ENCODE measurements around the gene RGL4. TPM values are rescaled to one million over a fixed set of nuclear protein-coding genes. Genes with fewer than 3 reads are reported as not detected.
"Not testable (repeated sequence)": the region's sequence is repeated elsewhere in the genome, so short reads cannot be mapped to it uniquely, and the experiment has no call there.

The RGL4 gene
- polyA plus RNA-seq, 4 donors = 1.8 to 3.1 (median 2.1) TPM

DNA sequence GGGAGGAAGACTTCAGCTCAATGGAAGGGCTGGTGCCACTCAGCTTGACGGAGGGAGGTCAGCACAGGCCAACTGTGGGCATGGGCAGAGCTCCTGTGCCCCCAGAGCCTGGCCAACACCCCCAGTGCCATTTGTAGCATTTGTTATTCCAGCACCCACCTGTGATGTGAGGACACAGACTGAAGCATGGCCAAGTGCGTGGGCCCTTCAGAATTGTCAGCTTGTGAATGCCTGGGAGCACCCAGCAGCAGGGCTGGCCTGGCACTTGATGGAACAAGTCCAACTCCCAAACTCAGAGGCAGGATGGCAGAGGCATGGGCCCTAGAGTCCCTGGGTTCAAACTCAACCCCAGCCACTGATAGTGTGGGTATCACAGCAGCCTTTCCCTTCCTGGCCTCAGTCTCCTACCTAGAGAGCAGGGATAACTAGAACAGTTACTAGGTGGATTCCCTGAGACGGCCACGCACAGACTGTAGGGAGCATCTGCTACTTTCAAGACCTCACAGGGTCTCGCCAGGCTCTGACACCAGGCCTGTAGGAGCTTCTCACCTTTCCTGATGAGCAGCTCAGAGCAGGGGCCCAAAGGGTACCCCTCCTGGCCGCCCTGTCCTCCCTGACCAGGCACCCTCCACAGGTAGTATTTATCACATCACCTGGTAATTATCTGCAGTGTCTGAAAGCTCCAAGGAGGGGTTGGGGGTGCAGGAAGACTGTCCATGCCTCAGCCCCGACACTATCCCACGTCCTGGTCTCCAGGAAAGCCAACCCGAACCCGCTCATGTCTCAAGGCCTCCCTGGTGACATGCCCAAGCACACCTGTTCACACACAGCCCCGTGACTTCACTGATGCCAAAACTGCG, 13.7 kb upstream of the RGL4 start:
- DNase-seq (ENCODE audit: low read depth in 4 of 4, low spot score in 3 of 4) = not testable (repeated sequence)

DNA sequence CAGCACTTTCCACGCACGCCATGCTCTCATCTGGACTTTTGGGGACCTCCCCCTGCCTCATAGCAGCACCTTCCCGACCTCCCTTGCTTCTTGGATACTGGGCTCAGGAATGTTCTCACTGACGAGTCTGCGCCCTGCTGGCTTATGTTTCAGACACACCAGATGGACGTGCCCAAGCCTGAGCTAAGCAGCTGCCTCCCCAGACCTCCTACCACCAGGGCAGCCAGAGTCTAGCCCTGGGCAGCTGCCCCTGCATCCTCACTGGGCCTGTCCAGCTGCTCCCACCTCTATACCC, 13.2 kb upstream of the RGL4 start:
- no peak for DNase-seq (ENCODE audit: low read depth in 4 of 4, low spot score in 3 of 4)

DNA sequence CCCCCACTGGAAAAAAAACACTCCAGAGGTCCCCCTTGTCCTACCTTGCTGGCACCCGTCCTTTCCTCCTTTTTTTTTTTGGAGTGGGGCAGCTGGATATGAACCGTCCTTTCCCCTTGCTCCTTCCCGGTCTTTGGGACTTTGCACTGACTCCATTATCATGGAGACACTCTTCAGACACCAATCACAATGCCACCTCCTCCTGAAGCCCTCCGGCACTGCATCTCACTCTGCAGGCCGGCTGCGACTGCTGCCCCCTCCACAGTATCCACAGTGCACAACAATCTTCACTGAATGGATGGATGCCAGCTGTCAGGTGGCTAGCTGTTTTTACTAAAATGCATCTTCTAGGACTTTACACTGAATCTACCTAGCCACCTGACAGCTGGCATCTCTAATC, 12.7 kb upstream of the RGL4 start:
- DNase-seq (ENCODE audit: low read depth in 4 of 4, low spot score in 3 of 4) = no peak

DNA sequence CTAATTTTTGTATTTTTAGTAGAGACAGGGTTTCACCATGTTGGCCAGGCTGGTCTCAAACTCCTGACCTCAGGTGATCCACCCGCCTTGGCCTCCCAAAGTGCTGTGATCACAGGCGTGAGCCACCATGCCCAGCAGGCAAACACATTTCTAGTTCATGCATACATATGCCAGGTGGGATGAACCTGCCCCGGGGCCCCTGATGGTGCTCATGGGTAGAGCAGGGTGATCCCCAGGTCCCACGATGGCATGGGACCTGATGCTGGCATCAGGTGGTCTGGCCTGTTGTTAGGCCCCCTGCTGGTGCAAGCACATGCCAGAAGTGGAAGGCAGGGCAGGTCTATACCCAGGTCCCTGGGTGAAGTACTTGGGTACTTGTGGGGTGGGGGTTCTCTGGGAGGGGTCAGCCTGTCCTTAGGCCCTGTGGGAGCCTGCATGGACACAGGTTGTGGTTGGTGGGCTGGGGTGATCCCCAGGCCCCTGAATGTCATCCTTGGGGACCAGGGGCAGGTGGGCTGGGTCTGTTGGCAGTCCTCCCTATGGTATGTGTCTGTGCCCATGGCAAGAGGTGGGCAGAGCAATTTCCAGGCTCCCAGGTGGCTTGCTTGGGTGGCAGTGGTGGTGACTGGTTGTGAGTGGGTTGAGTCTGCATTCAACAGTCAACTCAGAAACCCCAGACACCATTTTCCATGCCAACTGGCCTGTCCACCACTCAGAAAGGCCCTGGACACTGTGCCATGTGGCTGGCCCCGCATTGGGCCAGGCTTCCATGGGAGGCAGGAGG, 9.6 kb upstream of the RGL4 start:
- no peak for DNase-seq (ENCODE audit: low read depth in 4 of 4, low spot score in 3 of 4)

DNA sequence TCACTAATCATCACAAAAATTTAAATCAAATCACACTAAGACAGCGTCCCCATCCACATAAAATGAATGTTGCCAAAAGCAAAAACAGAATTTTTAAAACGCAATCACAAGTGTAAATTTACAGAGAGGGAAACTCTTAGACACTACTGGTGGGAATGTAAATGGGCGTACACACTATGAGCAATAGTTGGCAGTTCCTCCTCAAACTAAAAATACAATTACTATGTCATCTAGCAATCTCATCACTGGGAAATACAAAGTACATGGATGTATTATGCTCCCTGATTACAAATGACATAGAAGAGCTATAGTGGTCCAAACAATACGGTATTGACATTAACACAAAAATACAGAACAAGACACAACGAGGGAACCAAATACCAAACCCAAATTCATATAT, 8.7 kb upstream of the RGL4 start:
- DNase-seq (ENCODE audit: low read depth in 4 of 4, low spot score in 3 of 4) = no peak

DNA sequence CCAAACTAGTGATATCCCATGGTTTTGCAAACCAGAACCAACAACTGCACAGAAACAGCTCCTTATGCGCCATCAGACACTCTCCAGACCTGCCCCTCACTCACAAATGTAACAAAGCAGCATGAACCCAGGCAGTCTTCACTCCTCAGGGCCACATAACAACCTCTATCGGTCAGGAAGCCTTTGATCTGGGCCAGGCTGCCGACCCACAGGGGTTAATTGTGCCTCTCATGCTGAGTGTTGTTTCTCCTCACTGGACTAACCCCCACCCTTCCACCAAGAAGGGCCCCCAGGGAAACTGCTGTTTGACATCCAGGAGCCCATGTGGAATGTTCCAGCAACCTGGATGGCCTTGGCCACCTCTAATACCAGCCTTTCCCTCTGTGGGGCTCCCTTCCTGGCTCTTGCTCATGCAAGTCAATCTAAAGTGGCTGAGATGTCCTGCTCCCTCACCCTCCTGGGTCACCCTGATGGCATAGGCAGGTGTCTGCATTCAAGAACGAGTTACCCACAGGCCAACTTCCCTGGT, 7.9 kb upstream of the RGL4 start:
- no peak for DNase-seq (ENCODE audit: low read depth in 4 of 4, low spot score in 3 of 4)

DNA sequence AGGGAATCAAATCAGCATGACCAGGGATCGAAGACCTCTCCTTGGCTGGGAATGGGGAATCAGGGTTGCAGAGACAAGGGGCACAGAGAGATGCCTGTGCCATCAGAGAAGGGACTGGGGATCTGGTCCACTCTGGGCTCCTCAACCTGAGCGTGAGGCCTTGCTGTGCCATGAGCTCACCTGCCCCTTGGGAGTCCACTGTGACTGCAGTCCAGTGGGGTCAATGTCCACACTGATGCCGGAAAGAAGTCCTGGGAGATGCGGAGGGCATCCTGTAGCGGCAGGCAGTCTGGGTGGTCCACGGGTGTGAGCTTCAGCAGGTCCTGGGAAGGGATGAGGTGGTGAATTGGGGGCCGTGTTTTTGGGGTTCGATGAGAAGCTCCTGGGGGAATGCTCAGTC, 7.3 kb upstream of the RGL4 start:
- no peak for DNase-seq (ENCODE audit: low read depth in 4 of 4, low spot score in 3 of 4)

DNA sequence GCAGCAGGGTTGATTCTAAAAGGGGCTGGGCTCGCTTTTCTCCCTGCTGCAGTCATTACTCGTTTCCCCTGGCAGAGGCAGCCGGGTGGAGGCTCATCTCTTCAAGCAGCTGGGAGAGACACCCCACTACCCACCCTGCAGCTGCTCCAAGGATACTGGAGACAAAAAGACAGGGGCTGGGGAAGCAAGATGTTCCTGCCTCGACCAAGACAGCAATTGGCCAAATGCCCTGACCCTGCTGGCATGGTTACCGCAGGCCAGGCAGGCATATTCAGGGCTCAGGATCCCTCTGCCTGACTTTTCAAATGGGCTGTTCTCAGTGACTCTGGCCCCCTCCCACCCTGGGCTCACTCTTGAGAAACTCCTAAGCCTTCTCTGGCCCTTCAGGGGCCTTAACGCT, 6.8 kb upstream of the RGL4 start:
- DNase-seq (ENCODE audit: low read depth in 4 of 4, low spot score in 3 of 4) = no peak

DNA sequence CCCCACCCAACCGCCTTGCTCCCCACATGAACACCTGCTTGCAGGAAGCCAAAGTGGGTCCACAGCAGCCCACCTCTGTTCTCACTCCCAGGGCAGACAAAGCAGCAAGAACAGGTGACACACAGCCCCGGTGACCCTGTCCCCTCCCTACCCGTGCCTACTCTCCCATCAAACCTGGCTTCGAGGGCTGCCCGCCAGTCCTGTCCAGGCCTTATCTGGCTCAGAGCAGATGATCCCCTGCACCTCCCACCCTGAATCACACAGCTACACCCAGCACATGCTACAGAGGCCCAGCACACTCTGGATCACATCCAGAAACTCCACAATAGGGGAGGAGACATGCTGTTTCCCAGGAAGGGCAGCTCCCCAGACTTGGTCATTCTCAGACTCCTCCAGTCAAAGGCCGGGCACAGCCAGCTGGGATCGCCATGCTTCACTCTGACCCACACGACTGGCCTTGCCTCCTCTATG, 6.2 kb upstream of the RGL4 start:
- DNase-seq (ENCODE audit: low read depth in 4 of 4, low spot score in 3 of 4) = no peak

DNA sequence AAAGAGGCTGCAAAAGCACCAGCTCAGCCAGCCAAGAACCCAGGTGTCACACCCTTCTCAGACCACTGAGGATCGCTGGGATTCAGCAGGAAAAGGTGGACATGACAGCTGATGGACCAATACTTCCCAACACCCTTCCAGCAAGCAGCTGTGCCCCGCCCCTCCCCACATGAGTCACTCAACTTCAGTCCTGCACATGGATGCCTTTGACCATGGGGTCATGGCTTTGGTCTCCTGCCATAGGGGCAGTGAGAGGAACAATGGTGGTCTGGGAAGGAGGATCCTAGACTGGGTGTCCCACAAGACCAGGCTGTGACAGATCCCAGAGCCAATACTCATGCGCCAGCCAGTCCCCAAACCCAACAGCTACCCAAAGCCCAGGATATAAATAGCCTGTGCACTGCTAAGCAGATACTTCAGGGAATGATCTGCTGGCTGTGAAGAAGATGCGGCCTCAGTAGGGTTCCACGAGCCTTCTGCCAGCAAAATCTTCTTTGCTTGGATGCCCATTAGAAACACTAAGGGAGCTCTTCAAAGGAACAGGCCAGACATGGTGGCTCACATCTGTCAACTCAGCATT, 5.5 kb upstream of the RGL4 start:
- DNase-seq (ENCODE audit: low read depth in 4 of 4, low spot score in 3 of 4) = no peak

DNA sequence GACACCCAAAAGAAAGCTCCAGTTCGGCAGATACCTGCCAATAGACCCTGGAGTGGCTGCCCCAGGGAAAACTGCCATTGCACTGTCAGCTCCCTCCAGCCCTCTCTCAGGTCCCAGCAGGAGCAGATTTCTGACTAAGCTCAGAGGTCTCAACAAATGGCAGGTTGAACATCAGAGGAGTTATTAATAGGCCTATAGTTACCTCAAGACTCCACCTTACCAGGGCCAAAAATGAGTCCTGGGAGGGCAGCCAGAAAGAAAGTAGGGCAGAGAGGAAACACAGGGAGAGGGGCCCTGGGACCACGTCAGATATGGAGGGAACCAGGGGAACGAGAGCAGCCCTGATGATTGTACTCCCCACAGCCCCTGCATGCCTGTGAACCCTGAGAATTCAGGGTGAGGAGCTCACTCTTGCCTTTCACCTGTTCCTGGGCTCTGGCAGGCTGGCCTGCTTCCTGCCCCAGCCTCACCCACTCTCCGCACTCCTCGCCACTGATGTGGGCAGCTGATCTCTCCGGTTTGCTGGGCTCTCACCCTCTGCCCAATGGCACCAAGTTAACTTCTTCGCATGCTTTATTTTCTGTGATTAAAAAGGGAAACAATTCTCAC, 4.3 kb upstream of the RGL4 start:
- DNase-seq (ENCODE audit: low read depth in 4 of 4, low spot score in 3 of 4) = no peak

DNA sequence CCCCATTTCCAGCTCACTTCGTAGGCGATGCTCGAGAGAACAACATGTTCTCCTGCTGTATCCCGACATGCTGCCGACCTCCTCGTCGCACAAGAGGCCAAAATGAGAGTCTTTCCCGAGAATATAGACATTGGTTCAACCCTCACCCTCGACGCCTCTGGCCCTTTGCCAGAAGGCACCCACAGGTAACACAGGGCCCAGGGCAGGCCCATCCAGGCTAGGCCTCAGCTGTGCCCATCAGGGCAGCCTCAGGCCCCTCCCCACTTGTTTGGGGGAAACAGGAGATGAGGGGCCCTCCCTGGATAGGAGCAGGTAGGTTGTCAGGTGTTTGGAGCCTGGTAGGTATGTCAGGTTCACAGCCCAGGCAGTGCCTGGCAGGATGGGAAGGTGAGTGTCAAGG, 2.7 kb upstream of the RGL4 start:
- no peak for DNase-seq (ENCODE audit: low read depth in 4 of 4, low spot score in 3 of 4)

DNA sequence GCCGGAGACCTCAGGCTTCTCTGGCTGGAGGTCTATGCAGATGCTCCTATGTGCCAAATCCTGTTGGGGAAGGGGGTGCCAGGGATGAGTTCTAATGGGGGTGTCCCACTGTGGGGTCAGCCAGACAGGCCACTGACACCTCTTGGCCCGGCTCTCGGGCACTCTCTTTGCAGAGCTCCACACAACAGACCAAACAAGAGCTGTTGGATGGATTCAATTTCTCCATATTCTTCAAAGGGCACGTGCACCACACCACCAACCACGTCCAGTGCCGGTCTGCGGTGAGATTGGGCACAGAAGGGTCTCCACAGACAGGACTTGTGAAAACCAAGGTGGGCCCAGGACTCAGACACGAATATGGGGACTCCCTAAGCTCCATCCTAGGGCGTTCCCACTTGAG, 2.2 kb upstream of the RGL4 start:
- DNase-seq (ENCODE audit: low read depth in 4 of 4, low spot score in 3 of 4) = no peak

DNA sequence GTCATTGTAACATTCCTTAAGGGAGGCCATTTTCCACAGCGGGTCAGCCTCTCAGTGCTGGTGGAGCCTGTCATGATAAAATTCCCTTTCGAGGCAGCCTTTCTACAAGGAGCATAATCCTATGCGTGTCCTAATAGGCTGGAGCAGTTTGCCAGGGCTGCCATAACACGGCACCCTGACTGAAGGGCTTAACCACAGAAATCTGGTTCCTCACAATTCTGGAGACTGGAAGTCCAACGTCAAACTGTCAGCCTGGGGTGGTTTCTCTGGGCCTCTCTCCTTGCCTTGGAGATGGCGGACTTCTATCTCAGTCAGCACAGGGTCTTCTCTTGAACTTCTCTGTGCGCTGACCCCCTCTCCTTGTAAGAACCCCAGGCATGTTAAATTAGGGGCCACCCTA, 1.4 kb upstream of the RGL4 start:
- DNase-seq (ENCODE audit: low read depth in 4 of 4, low spot score in 3 of 4) = no peak

DNA sequence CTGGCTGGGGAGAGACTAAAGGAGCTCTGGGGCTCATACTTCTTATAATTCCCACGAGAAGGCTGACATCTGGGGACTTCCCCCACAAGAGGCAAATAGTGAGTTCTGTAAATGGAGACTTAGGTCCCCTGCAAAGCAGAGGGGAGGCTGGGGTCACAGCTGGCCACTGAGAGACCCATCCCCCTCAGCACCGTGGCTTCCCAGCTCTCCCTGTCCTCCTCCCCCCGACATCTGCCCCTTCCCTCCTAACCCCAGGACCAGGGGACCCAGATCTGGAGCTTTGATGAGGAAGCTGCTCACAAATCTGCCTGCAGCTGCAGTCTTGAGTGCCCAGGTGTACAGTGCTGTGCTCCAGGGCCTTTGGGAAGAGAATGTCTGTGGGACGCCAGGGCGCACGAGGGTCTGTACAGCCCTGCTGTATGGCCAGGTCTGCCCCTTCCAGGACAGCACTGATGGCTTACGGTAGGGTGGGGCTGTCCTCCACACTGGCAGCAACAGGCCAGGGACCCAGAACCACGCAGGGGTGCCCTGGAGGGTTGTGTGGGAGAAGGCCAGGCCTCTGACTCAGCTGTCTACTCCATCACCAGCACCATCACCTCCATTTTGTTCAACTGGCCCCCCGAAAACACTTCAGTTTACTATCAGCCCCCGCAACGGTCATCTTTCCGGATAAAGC, 1.1 kb downstream of the RGL4 start:
- DNase-seq (ENCODE audit: low read depth in 4 of 4, low spot score in 3 of 4) = no peak

DNA sequence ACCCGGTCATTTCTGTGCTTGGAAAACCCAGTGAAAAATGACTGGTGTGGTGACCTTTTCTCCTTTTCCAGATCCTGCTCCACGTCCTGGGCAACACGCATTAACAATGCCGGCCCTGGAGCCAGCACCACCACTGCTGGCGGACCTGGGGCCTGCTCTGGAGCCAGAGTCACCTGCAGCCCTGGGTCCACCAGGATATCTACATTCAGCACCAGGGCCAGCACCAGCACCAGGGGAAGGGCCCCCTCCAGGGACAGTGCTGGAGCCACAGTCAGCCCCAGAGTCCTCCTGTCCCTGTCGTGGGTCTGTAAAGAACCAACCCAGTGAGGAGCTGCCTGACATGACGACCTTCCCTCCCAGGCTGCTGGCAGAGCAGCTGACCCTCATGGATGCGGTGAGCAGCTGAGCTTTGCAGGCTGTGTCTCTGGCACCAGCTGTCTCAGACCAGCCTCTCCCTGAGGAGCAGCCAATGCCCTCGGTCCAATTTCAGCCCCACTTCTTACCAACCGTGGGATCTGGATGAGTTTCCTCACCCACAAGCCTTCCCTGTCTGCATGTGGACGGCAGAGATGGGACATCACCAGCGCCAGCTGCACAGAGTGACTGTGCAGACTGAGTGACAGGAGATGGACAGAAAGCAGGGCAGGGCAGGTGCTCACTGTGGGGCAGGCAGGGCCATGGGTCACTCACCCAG, 1.9 kb downstream of the RGL4 start:
- no peak for DNase-seq (ENCODE audit: low read depth in 4 of 4, low spot score in 3 of 4)

DNA sequence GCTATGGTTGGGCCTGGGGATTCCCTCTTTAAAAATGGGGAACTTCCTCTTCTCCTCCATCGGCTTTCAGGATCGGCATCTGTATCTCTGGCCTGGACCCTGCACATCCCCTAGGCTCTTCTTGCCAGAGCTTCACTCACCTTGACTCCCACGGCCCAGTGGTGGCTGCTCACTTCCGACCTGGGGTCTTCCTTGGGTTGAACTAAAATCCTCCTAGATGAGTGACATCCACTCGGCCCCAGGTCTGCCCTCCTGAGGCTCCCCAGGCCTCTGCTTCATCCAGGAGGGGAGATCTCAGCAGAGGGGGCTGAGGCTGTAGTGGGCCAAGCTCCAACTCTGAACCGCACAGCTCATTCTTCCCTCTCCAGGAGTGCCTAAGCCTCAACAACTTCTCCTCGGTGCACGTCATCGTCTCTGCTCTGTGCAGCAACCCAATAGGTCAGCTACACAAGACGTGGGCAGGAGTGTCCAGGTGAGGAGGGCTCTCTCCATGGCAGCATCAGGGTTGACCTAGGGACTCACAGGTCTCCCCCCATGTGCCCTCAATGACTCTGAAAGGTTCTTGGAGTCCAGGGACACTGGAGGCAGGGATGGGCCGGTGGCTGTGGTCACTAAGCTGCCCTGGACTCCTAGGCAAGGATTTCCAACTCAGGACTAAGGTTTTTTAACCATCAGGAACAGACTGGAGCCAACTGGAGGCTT, 3.3 kb downstream of the RGL4 start:
- no peak for DNase-seq (ENCODE audit: low read depth in 4 of 4, low spot score in 3 of 4)

DNA sequence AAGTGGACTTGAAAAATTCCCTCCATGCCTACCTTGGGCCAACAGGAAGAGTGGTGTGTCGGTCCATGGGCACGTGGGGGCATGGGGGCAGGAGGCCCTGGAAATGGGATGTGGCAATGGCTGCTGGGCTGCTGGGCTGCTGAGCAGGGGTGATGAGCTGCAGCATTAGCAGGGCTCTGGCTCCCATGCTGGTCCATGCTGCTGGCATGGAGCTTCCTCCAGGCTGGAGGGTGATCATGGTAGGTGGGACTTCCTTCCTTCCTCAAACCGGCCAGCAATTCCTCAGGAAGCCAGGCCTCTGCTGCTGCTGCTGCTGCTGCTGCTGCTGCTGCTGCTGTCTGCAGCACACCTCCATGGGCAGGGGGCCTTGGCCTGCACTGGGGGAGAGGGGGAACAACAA, 4.3 kb downstream of the RGL4 start:
- no peak for DNase-seq (ENCODE audit: low read depth in 4 of 4, low spot score in 3 of 4)

DNA sequence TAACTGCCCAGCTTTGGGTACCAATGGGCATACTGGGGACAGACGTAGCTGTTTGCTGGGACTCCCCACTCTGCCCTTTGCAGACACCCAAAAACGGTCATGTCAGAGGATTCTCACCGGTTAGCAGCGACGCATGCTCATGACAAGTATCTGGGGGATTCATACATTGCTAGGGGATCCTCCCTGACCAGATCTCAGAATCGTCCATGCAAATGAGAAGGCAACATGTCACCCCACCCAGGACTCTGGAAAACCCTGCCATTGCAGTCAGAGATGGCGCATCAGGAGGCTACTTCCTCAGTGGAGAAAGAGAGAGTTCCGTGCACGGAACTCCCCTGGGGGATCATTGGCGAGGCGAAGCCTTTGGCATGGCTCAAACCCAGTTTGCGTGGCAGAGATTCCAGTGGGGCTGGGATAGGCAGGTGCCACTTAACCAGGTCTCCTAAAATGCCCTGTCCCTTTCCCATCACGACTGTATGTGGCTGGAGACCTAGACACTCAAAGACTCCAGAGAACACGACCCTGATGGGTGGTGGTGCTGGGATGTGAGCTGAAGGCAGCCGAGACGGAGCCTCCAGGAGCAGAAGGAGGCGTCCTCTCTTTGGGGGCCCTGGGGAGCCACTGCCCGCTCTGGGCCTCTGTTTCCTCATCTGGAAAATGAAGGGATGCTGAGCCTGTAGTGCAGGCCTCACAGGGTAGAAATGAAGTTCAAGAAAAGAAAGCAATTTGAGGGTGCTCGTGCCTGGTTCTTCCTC, 4.9 kb downstream of the RGL4 start:
- DNase-seq (ENCODE audit: low read depth in 4 of 4, low spot score in 3 of 4) = no peak

Measured in right renal pelvis (tissue), 4 donors.